PFSK-1 (cell line): ENCODE data around the gene KRT12.

ENCODE experiments used
- FOXP2 ChIP-seq: optimal IDR thresholded peaks from 2 replicates; pipeline ENCODE3; 2011; ENCODE audit warnings: borderline replicate concordance, control low read depth, inconsistent platforms; ENCODE audit not compliant: insufficient read depth; ENCODE audit errors: extremely low read length, extremely low read depth
- POLR2AphosphoS5 ChIP-seq: IDR thresholded peaks from 2 replicates; pipeline ENCODE4 v1.6.1; 2012; ENCODE audit warnings: low read depth, mild to moderate bottlenecking, control low read depth, low read length, moderate library complexity
- SIN3A ChIP-seq: IDR thresholded peaks from 2 replicates; pipeline ENCODE4 v1.6.1; 2012; ENCODE audit warnings: mild to moderate bottlenecking, low read length, moderate library complexity, borderline replicate concordance; ENCODE audit not compliant: insufficient read depth
- TAF1 ChIP-seq: IDR thresholded peaks from 2 replicates; pipeline ENCODE4 v1.6.1; 2012; ENCODE audit warnings: low read length, control low read depth, borderline replicate concordance; ENCODE audit not compliant: insufficient read depth
- TF ChIP-seq, protein P1 (sequence below), 2 experiments: IDR thresholded peaks; 2 replicates each; pipeline versions ENCODE4 v1.6.1 to v1.8.0; 2011 to 2012; ENCODE audit warnings: low read depth in 2 of 2, low read length in 2 of 2, control low read depth in 1 of 2, inconsistent platforms in 1 of 2, mild to moderate bottlenecking in 1 of 2, moderate library complexity in 1 of 2; ENCODE audit not compliant: insufficient read depth in 1 of 2

The KRT12 gene

DNA sequence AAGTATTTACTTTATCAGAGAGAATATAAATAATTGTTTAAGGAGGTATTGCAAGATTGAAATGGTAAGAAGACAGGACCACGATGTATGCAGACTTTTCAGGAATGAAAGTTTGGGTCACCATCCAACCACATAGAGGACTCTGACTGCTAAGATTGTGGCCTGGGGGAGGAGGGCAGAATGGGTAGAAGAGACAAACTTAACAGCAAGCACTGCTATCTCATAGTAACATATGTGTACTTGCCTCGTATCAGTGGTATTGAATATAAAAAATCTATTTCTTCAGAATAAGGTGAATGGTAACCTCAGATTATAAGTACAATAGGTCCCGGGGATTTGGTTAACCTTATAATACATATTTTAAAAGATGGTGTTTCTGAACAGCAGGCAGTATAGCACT lies 50.5 kb downstream of the KRT12 start:
- no peak for TF ChIP-seq FOXP2
- TF ChIP-seq POLR2AphosphoS5 = no peak
- no peak for TF ChIP-seq TAF1
- TF ChIP-seq SIN3A = no peak
- TF ChIP-seq, protein P1, sequence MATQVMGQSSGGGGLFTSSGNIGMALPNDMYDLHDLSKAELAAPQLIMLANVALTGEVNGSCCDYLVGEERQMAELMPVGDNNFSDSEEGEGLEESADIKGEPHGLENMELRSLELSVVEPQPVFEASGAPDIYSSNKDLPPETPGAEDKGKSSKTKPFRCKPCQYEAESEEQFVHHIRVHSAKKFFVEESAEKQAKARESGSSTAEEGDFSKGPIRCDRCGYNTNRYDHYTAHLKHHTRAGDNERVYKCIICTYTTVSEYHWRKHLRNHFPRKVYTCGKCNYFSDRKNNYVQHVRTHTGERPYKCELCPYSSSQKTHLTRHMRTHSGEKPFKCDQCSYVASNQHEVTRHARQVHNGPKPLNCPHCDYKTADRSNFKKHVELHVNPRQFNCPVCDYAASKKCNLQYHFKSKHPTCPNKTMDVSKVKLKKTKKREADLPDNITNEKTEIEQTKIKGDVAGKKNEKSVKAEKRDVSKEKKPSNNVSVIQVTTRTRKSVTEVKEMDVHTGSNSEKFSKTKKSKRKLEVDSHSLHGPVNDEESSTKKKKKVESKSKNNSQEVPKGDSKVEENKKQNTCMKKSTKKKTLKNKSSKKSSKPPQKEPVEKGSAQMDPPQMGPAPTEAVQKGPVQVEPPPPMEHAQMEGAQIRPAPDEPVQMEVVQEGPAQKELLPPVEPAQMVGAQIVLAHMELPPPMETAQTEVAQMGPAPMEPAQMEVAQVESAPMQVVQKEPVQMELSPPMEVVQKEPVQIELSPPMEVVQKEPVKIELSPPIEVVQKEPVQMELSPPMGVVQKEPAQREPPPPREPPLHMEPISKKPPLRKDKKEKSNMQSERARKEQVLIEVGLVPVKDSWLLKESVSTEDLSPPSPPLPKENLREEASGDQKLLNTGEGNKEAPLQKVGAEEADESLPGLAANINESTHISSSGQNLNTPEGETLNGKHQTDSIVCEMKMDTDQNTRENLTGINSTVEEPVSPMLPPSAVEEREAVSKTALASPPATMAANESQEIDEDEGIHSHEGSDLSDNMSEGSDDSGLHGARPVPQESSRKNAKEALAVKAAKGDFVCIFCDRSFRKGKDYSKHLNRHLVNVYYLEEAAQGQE (IDR thresholded peaks at IDR 0.05; ENCODE audit: insufficient read depth in 1 of 2, low read depth in 2 of 2, low read length in 2 of 2) = no peak

DNA sequence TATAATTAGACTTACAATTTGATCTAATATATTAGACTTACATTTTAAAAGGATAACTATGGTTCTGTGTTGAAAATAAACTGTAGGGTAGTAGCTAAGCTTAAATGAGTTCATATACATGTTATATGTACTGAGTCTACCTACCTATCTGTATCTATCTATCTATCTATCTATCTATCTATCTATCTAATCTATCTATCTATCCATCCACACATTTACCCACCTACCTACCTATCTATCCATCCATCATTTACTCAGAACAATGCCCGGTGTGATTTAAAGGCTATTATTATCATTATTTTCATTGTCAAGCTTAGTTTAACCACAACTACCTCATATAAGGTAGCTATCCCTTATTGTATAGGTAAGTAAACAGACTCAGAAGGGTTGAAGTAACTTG lies 51.6 kb downstream of the KRT12 start:
- no peak for TF ChIP-seq FOXP2

DNA sequence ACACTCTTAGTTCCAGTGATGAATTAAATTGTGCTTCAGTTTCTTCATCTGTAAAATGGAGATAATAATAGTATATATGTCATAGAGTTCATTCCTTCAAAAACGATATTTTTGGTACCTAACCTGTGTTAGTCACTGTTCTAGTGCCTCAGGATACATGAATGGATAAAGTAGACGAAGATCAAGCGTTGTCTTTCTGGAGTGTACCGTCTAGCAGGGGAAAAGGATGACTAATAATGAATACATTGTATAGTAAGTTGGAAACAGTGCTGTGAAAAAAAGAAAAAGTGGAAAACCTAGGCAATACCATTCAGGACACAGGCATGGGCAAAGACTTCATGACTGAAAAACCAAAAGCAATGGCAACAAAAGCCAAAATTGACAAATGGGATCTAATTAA lies 53.2 kb downstream of the KRT12 start:
- TF ChIP-seq FOXP2 (no peak), POLR2AphosphoS5 (no peak), SIN3A (no peak), TAF1 (no peak)
- TF ChIP-seq, protein P1 (IDR thresholded peaks at IDR 0.05; ENCODE audit: insufficient read depth in 1 of 2, low read depth in 2 of 2, low read length in 2 of 2) = no peak

DNA sequence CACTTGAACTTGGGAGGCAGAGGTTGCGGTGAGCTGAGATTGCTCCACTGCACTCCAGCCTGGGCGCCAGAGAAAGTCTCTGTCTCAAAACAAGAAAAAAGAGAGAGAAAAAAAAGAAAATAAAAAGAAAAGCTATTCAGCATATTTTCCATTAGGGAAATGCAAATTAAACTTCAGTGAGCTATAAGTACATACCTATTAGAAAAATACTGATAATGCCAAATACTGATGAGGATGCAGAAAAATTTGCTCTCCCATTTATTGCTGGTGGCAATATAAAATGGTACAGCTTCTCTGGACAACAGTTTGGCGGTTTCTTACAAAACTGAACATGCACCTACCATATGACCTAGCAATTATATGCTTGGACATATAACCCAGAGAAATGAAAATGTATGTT lies 54.4 kb downstream of the KRT12 start:
- TF ChIP-seq TAF1 = no peak
- TF ChIP-seq, protein P1 (IDR thresholded peaks at IDR 0.05; ENCODE audit: insufficient read depth in 1 of 2, low read depth in 2 of 2, low read length in 2 of 2) = no peak
- no peak for TF ChIP-seq FOXP2
- no peak for TF ChIP-seq POLR2AphosphoS5
- no peak for TF ChIP-seq SIN3A
